H9 (cell line): ENCODE measurements around the gene AMDHD2. TPM values are rescaled to one million over a fixed set of nuclear protein-coding genes. Genes with fewer than 3 reads are reported as not detected.
"Not testable (repeated sequence)": the region's sequence is repeated elsewhere in the genome, so short reads cannot be mapped to it uniquely, and the experiment has no call there.

Experiments
- DNase-seq: peaks from one replicate; pipeline ENCODE4 v3.0.0-alpha.2; 2017
- H2AFZ ChIP-seq: one replicate; pipeline ENCODE4 v1.6.1; 2013; ENCODE audit warnings: mild to moderate bottlenecking, low read length, control low read depth, moderate library complexity
- H2AK5ac ChIP-seq: 2 replicates; pipeline ENCODE4 v1.6.1; 2013; ENCODE audit warnings: low read length, control low read depth, mixed read lengths; ENCODE audit not compliant: insufficient read length
- H2BK120ac ChIP-seq: one replicate; pipeline ENCODE4 v1.6.1; 2013; ENCODE audit warnings: low read depth, mild to moderate bottlenecking, low read length, control low read depth, inconsistent platforms; ENCODE audit not compliant: poor library complexity, severe bottlenecking
- H2BK12ac ChIP-seq: 2 replicates; pipeline ENCODE4 v1.6.1; 2013; ENCODE audit warnings: low read length, control low read depth, mixed read lengths, low read depth; ENCODE audit not compliant: insufficient read length
- H2BK15ac ChIP-seq: 2 replicates; pipeline ENCODE4 v1.6.1; 2013; ENCODE audit warnings: low read depth, low read length, control low read depth
- H2BK20ac ChIP-seq: one replicate; pipeline ENCODE4 v1.6.1; 2013; ENCODE audit warnings: low read depth, mild to moderate bottlenecking, low read length, control low read depth, inconsistent platforms; ENCODE audit not compliant: poor library complexity, severe bottlenecking
- H2BK5ac ChIP-seq: 2 replicates; pipeline ENCODE4 v1.6.1; 2013; ENCODE audit warnings: low read length, control low read depth, mixed read lengths; ENCODE audit not compliant: insufficient read length
- H3K14ac ChIP-seq: 2 replicates; pipeline ENCODE4 v1.6.1; 2013; ENCODE audit warnings: low read length, control low read depth; ENCODE audit not compliant: insufficient read depth
- H3K18ac ChIP-seq: 2 replicates; pipeline ENCODE4 v1.6.1; 2013; ENCODE audit warnings: low read depth, mild to moderate bottlenecking, mixed read lengths, low read length, control low read depth; ENCODE audit not compliant: insufficient read length
- H3K23ac ChIP-seq: 2 replicates; pipeline ENCODE4 v1.6.1; 2013; ENCODE audit warnings: low read length, control low read depth, mixed read lengths, low read depth; ENCODE audit not compliant: insufficient read length
- H3K23me2 ChIP-seq: 2 replicates; pipeline ENCODE4 v1.6.1; 2013; ENCODE audit warnings: low read depth, mild to moderate bottlenecking, mixed read lengths, low read length, control low read depth; ENCODE audit not compliant: insufficient read length, poor library complexity, severe bottlenecking
- H3K27ac ChIP-seq: 2 replicates; pipeline ENCODE4 v1.5.1; 2013; ENCODE audit warnings: low read length, control low read depth, mixed read lengths, low read depth; ENCODE audit not compliant: insufficient read length
- H3K27me3 ChIP-seq: 2 replicates; pipeline ENCODE4 v1.6.1; 2013; ENCODE audit warnings: low read length, control low read depth, inconsistent platforms; ENCODE audit not compliant: insufficient read depth
- H3K4ac ChIP-seq: 2 replicates; pipeline ENCODE4 v1.6.1; 2013; ENCODE audit warnings: low read depth, mild to moderate bottlenecking, control low read depth, inconsistent platforms, low read length, moderate library complexity
- H3K4me1 ChIP-seq: 2 replicates; pipeline ENCODE4 v1.6.1; 2013; ENCODE audit warnings: low read length, control low read depth, inconsistent platforms; ENCODE audit not compliant: insufficient read depth
- H3K4me2 ChIP-seq: 2 replicates; pipeline ENCODE4 v1.6.1; 2013; ENCODE audit warnings: low read length, control low read depth, mixed read lengths; ENCODE audit not compliant: insufficient read length, insufficient read depth
- H3K56ac ChIP-seq: 2 replicates; pipeline ENCODE4 v1.6.1; 2013; ENCODE audit warnings: low read depth, mild to moderate bottlenecking, mixed read lengths, low read length, control low read depth; ENCODE audit not compliant: insufficient read length
- H3K79me1 ChIP-seq: 2 replicates; pipeline ENCODE4 v1.6.1; 2013; ENCODE audit warnings: low read depth, mild to moderate bottlenecking, moderate library complexity, low read length, control low read depth, inconsistent platforms; ENCODE audit not compliant: insufficient read depth, poor library complexity, severe bottlenecking
- H3K79me2 ChIP-seq: 2 replicates; pipeline ENCODE4 v1.6.1; 2013; ENCODE audit warnings: low read length, control low read depth, inconsistent platforms; ENCODE audit not compliant: insufficient read depth
- H3K9ac ChIP-seq: 2 replicates; pipeline ENCODE4 v1.6.1; 2013; ENCODE audit warnings: low read length, control low read depth, mixed read lengths; ENCODE audit not compliant: insufficient read length; ENCODE audit errors: extremely low read depth
- H3K9me3 ChIP-seq: one replicate; pipeline ENCODE4 v1.6.1; 2013; ENCODE audit warnings: low read depth, low read length, inconsistent platforms; ENCODE audit not compliant: control insufficient read depth
- H3T11ph ChIP-seq: one replicate; pipeline ENCODE4 v1.6.1; 2013; ENCODE audit warnings: mild to moderate bottlenecking, low read length, control low read depth, inconsistent platforms
- H4K20me1 ChIP-seq: one replicate; pipeline ENCODE4 v1.6.1; 2013; ENCODE audit not compliant: control insufficient read depth, insufficient read length, insufficient read depth
- H4K5ac ChIP-seq: 2 replicates; pipeline ENCODE4 v1.6.1; 2013; ENCODE audit warnings: low read depth, mild to moderate bottlenecking, mixed read lengths, low read length, control low read depth; ENCODE audit not compliant: insufficient read length
- H4K8ac ChIP-seq: replicated peaks from 2 replicates; pipeline ENCODE4 v1.6.1; 2013; ENCODE audit warnings: low read length, control low read depth, mixed read lengths, low read depth; ENCODE audit not compliant: insufficient read length
- H4K91ac ChIP-seq: 2 replicates; pipeline ENCODE4 v1.6.1; 2013; ENCODE audit warnings: low read depth, mild to moderate bottlenecking, moderate library complexity, mixed read lengths, low read length, control low read depth; ENCODE audit not compliant: insufficient read length
- H3K27ac Mint-ChIP-seq, 3 experiments: 2 replicates in 2 of 3; 3 replicates in 1 of 3; pipeline ENCODE4 v1.8.0; 2020 to 2021; ENCODE audit warnings: mixed read lengths in 3 of 3, mild to moderate bottlenecking in 1 of 3, moderate library complexity in 1 of 3
- H3K27me3 Mint-ChIP-seq: 2 replicates; pipeline ENCODE4 v1.8.0; 2021; ENCODE audit warnings: low read depth, mild to moderate bottlenecking, moderate library complexity, mixed read lengths
- H3K36me3 Mint-ChIP-seq, 3 experiments: 2 replicates in 2 of 3; 3 replicates in 1 of 3; pipeline ENCODE4 v1.8.0; 2020 to 2021; ENCODE audit warnings: low read depth in 3 of 3, mixed read lengths in 3 of 3; ENCODE audit not compliant: insufficient read depth in 1 of 3
- H3K4me1 Mint-ChIP-seq, 2 experiments: 2 replicates each; pipeline ENCODE4 v1.8.0; 2020; ENCODE audit warnings: mixed read lengths in 2 of 2
- H3K4me3 Mint-ChIP-seq, 2 experiments: 2 replicates in 1 of 2; 3 replicates in 1 of 2; pipeline ENCODE4 v1.8.0; 2020 to 2021; ENCODE audit warnings: mild to moderate bottlenecking in 2 of 2, mixed read lengths in 2 of 2, moderate library complexity in 1 of 2
- H3K9me3 Mint-ChIP-seq, 2 experiments: 2 replicates in 1 of 2; 3 replicates in 1 of 2; pipeline ENCODE4 v1.8.0; 2020; ENCODE audit warnings: mild to moderate bottlenecking in 2 of 2, mixed read lengths in 2 of 2, moderate library complexity in 1 of 2
- CTCF ChIP-seq: fragments of 200-600 bp; sonication (generic); conservative IDR thresholded peaks from 3 replicates; pipeline ENCODE4 v1.8.0; 2021; ENCODE audit warnings: antibody characterized with exemption, mild to moderate bottlenecking
- WGBS: extraction: QIAGEN DNeasy Blood & Tissue Kit; methylation state at CpG from one replicate; pipeline ENCODE4 v1.1.7; 2013; ENCODE audit warnings: missing lambda C conversion rate, low lambda C conversion rate, mixed read lengths; ENCODE audit not compliant: insufficient read length; ENCODE audit errors: extremely low coverage; 5-methylcytosine and 5-hydroxymethylcytosine counted together
- total RNA-seq: library from RNA; stranded (reverse); gene quantifications from 2 replicates; pipeline ENCODE4 v1.2.1, GENCODE V29; 2021

The AMDHD2 gene
- total RNA-seq, 1 experiment from 2014 or later: 61.5 TPM

- Histone ChIP-seq H3K23me2 (peaks cover 10% of the 10 kb centered on the region), H3K79me1 (no peaks in the 10 kb centered on the region)
Observed at GRCh38 chr16:2533912-2534311, 13.7 kb downstream of the AMDHD2 start.

GRCh38 chr16:2534335-2534734 lies 14.2 kb downstream of the AMDHD2 start:
- H3K79me2 ChIP-seq, H3K27ac ChIP-seq, H4K5ac ChIP-seq, H3K18ac ChIP-seq, H3K4me1 ChIP-seq, H4K20me1 ChIP-seq, H4K8ac ChIP-seq, H3K56ac ChIP-seq, H2BK120ac ChIP-seq, H3K9me3 ChIP-seq, H3K9me3 Mint-ChIP-seq, H2BK5ac ChIP-seq, H3K23ac ChIP-seq, H2BK12ac ChIP-seq, H3K4ac ChIP-seq, H3K27me3 ChIP-seq, H3K4me3 Mint-ChIP-seq, H3K9ac ChIP-seq, H2AK5ac ChIP-seq, H3K4me2 ChIP-seq, H4K91ac ChIP-seq, H3K79me1 ChIP-seq, DNase-seq, H3K27me3 Mint-ChIP-seq, H3K36me3 Mint-ChIP-seq, H3T11ph ChIP-seq, H3K14ac ChIP-seq, H2BK15ac ChIP-seq, H3K23me2 ChIP-seq, H3K27ac Mint-ChIP-seq, H2BK20ac ChIP-seq, H2AFZ ChIP-seq: not testable (repeated sequence)
- no CpG with 5 or more reads among the region's 5 CpGs for WGBS
- H3K4me1 Mint-ChIP-seq: peaks cover 8 to 20% of the 10 kb centered on the region in 2 experiments

More at GRCh38 chr16:2533912-2534311, 13.7 kb downstream of the AMDHD2 start:
- no CpG with 5 or more reads among the region's 11 CpGs for WGBS
- Histone ChIP-seq H3K4me1 (no peaks in the 10 kb centered on the region; the same call in 1 of the 2 replicates), H2BK20ac (no peak overlapping the region), H2BK15ac (no peak overlapping the region), H2BK120ac (no peak overlapping the region), H3K18ac (no peak overlapping the region), H3K27ac (no peak overlapping the region), H4K5ac (no peak overlapping the region), H3K4me2 (no peak overlapping the region), H4K91ac (no peak overlapping the region), H3K56ac (no peak overlapping the region), H3T11ph (no peak overlapping the region), H3K27me3 (no peaks in the 10 kb centered on the region), H3K9me3 (no peaks in the 10 kb centered on the region), H3K23ac (no peak overlapping the region), H4K8ac (no peak overlapping the region), H3K9ac (no peak overlapping the region), H2BK12ac (no peak overlapping the region), H2AFZ (no peak overlapping the region), H2AK5ac (no peak overlapping the region), H3K4ac (no peak overlapping the region), H3K79me2 (no peaks in the 10 kb centered on the region; the same call in 1 of the 2 replicates), H2BK5ac (no peak overlapping the region), H3K14ac (no peak overlapping the region), H4K20me1 (no peaks in the 10 kb centered on the region)
- Mint-ChIP-seq H3K4me3 (peak overlapping the region; percentile 22 to 55; a peak in 2 of 5 replicates), H3K36me3 (peaks cover 0 to 11% (median 2%) of the 10 kb centered on the region in 3 experiments; a peak in 3 of 7 replicates), H3K27me3 (peaks cover 4% of the 10 kb centered on the region; the same call in 1 of the 2 replicates), H3K27ac (no peak overlapping the region), H3K4me1 (peaks cover 7 to 18% of the 10 kb centered on the region in 2 experiments), H3K9me3 (peaks cover 0 to 2% of the 10 kb centered on the region in 2 experiments; a peak in 1 of 5 replicates)
- no peak for TF ChIP-seq CTCF
- DNase-seq: no peak
